UCSD-AML1 (cell line): Measurements from ENCODE around the gene AGR3.

ENCODE experiments used
- DNase-seq: peaks from one replicate; lab custom pipeline; 2025; ENCODE audit not compliant: unreplicated experiment; lab: John Stamatoyannopoulos, UW

The AGR3 gene

DNA sequence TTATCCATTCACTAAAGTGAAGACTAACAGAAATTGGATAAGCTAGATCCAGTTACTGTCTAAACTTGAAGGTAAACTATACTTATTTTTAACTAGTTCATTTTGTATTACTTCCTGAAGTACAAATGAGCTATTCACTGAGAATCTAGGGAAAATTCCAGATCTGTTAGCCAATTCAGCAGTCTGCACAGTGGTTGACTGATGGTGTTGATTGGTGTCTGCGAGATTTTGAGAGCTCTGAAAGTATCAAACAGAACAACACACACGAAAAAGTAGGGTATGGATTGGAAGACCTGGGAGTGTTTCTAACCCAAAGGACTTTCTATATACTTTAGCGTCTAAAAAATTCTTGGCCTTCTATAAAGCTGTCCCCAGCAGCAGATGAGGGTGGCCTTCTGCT, 43.4 kb downstream of the AGR3 start:
- no peak for DNase-seq

DNA sequence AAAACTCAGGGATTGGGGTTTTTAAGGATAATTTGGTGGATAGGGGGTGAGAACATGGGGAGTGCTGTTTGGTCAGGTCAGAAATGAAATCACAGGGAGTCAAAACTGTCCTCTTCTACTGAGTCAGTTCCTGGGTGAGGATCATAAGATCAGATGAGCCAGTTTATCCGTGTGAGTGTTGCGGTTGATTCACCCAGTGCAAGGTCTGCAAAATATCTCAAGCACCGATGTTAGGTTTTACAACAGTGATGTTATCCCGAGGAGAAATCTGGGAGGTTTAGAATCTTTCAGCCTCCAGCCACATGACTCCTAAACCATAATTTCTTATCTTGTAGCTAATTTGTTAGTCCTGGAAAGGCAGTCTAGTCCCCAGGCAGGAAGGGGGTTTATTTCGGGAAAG, 45.3 kb downstream of the AGR3 start:
- no peak for DNase-seq

DNA sequence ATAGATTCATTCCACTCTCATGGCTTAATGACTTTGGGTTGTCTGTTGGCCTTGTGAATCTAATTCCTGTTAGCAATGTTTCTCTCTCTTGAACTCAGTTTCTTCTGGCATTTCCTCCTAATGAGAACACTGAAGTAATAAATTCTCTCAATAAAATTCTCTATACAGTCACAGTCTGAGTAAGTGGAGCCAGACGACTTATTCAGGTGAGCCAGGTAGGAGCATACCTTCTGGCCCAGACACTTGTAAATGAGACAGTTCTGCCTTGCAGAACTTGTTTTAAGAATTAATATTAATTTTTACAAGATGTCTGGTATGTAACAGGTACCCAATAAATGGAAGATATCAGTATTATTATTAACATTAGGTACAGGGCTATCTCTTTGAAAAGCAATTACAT, 48.4 kb downstream of the AGR3 start:
- DNase-seq, result no peak

DNA sequence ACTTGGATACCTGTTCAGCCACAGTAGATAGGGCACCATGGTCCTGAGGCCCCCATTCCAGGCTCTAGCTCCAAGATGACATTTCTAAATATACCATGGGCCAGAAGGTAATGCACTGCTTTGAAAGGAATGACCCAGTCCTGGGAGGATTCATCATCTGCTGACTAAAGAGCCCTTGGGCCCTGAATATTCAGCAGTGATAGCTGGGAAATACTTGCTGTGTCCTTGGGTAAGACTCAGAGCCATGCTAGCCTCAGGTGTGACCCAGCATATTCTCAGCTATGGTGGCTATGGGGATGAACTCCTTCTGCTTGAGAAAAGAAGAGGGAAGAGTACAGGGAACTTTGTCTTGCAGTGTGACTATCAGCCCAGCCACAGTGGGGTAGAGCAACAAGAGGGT, 55.7 kb downstream of the AGR3 start:
- DNase-seq, result no peak

DNA sequence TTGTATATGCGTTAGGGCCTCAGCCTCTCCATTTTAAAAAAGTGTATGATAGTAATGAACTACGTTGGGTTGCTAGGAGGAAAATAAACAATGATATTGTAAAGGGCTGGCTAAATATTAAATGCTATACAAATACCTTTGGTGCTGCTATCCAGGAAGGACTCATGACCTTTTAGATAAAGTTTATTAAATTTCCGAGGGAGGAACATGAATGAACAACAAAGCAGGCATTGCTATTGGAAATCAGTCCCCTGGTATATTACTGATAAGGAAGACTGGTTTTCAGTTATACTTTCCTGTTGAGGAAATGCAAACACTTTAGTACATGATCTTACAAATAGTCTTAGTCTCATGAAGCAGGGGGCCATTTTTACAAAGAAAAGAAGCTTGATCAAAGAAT, 59.8 kb downstream of the AGR3 start:
- DNase-seq, result no peak

DNA sequence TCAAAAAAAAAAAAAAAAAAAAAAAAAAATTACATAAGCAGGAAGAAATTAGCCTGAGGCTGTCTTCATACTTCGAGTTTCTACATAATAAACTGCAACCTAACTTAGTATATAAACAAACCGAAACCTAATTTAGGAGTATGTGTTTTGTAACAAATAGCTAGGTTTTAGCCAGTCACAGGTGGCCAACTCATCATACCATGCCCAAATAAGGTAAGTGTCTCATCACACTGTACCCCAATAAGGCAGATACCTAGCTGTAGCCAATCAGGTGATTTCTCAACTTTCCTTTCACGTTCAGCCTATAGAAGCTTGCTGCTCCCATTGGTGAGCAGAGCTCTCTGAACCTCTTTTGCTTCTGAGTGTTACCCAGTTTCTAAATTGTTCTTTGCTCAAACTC, 63.1 kb downstream of the AGR3 start:
- DNase-seq, result no peak

DNA sequence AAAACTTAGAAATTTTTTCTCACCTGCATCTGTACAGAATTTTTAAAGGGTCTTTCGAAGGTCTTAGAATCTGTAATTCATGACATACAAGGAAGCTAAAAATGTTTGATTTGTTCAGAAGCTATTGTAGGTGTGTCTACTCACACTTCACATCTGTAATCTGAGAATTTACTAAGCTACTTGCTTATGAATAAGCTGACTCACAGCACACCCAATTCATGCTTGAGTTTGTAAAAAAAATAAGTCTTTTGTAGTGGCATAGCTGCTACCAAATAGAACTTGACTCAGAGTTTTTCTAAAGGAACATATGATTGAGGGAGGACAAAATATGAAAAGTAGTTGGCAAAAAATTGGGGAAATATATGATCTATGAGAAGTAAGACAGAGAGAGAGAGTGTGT, 64.2 kb downstream of the AGR3 start:
- no peak for DNase-seq

DNA sequence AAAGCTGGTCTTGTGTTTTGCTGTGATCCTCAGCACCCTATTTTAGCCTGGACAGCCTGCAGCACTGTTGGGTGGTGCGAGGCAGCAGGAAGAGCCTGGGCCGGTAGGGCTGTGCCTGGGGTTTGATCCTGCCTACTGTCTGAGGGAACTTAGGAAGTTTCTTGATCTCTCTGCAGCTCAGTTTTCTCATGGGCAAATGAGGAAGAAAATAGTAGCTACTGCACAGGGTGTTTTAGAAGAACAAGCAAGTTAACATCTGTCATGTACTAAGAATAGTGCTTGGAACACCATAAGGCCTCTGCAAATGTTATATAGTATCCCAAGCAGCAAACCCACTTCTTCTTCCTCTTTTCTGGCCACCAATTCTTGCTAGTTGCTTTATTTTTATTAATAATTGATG, 65.0 kb downstream of the AGR3 start:
- DNase-seq, result peak; percentile 18

DNA sequence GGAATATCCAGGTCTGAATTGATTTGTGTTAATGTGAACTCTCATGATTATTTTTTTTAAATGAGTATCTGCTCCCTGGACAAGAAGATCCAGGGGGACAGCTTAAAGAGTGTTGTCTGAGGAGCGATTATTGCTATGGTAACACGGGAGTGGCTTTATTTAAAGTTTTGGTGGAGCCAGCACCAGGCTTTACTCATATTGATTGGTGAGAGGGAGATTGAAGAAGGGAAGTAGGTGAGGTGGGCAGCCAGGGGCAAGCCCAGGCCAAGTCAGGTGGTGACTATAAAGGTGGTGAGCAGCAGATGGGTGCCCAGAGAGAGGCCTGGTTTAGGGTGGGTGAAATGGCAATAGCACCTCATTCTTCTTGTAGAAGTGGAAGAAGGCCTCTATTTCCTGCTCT, 66.8 kb downstream of the AGR3 start:
- DNase-seq, result no peak

DNA sequence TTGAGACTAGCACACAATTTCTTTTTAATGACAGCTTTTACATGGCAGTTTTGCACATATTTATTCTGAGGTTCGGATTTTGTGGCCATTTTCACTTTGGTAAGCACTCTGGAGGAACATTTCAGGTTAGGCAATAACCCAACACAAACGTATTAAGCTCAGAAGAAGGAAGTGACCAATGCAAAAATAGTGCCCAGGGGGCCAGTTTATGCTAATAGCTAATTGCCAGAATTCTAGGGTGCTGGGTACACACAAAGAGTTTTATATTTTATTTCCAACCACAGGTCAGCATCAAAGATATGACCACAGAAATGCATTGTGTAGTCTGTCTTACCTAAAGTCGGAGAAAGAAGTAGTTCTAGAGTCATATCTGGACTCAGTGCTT, 68.6 kb downstream of the AGR3 start:
- no peak for DNase-seq

DNA sequence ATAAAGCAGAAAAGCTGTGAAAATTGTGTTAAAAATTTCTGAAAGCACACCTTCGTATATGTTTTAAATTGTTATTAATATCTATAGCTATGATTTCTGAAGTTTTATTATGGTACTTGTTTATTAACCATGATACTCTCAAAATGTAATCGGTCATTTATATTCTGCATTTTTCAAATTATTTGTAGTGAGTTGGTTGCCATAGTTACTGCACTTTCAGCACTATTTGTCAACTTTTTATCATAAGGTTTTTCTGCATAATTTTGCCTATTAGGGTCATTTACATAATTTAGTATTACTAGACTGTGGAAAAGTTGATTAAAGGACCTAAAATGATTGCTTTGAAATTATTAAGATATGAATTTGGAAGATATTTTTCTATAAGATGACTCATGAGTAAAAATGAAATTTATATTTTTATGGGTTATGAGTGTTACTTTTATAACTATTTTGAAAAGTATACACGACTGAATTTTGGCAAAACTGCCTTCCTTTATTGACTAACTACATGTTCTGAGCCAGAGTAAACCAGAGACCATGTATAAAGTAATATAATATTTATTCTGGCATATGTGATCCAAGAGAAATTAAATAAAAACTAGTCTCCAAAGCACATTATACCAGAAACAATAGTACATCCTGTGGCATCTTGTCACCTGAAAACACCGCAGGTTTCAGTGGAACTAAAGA, 69.1 kb downstream of the AGR3 start:
- no peak for DNase-seq

DNA sequence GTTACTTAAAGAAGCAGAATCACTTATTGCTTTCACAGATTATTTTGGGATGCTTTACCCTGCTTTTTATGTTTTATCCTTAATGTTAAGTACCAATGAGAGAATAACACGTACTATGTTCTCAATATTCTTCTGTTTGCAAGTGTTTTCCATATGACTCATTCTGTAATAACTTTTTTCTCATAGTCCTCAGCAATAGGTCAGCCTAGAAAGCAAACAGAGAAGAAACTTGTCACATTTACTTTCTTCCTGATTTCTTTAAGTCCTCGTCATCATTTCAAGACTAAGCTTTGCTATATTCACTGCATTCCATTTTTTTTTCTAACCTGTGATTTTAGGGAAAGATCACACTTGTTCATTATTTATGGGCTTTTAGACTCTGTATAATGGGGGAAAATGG, 70.2 kb downstream of the AGR3 start:
- DNase-seq, result no peak

DNA sequence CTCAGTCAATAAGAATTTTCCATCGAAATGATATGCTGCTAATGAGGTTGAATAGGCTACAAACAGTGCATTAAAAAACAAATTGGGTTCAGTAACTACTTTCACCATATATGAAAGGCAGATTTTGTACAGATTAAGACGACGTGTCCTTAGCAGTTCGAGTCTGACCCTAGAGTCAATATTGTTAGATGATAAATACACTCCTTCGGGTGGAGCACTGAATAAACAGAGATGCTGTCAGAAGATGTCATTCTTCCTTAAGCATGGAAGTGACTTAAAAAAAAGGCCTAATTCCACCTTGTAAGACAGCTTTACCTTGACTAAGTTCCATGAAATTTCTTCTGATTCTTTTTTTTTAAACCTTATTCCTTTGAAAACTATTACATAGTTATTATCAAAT, 71.2 kb downstream of the AGR3 start:
- no peak for DNase-seq

DNA sequence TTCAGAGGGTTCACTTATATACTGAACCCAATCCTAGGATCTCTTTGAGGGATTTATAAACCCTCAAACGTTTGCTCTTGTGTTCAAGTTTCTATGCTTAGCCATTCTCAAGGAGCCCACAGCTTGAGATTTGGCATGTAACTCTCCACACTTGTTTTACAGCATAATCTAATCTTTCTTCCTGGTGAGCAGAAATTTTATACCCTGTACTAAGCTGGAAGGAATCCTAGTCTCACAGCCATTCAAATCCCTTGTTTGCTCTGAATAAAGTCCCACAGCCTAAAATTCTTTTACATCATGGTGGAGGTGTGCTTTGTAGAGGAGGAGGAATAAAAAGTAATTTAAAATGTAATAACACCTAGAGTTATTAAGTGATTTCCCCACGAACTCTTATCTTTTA, 71.7 kb downstream of the AGR3 start:
- DNase-seq, result no peak
